HepG2 (cell line): Measurements from ENCODE around the gene GGA1. TPM values are rescaled to one million over a fixed set of nuclear protein-coding genes. Genes with fewer than 3 reads are reported as not detected.
A peak's percentile ranks its signal among the peaks of the same experiment; 100 is the strongest.

Experiments used
- CHD4 ChIP-seq: fragments of 200-600 bp; sonication (generic); IDR thresholded peaks from 2 replicates; pipeline ENCODE4 v1.7.0; 2017; ENCODE audit warnings: mild to moderate bottlenecking, low read length, borderline replicate concordance
- FOXO1 ChIP-seq: sonication (generic); formaldehyde crosslinking; IDR thresholded peaks from 2 replicates; pipeline ENCODE4 v1.4.0; 2020; ENCODE audit warnings: missing genetic modification reagents
- GTF3A ChIP-seq: sonication (generic); formaldehyde crosslinking; conservative IDR thresholded peaks from 2 replicates; pipeline ENCODE4 v1.4.0; 2020; ENCODE audit warnings: mild to moderate bottlenecking, missing genetic modification reagents
- SNAPC2 ChIP-seq: sonication (generic); formaldehyde crosslinking; IDR thresholded peaks from 2 replicates; pipeline ENCODE4 v1.8.1; 2022; ENCODE audit warnings: mild to moderate bottlenecking, missing genetic modification reagents
- ZBTB3 ChIP-seq: sonication (generic); formaldehyde crosslinking; IDR thresholded peaks from 2 replicates; pipeline ENCODE4 v1.4.0; 2020; ENCODE audit warnings: low read depth, mild to moderate bottlenecking, moderate library complexity, missing genetic modification reagents, borderline replicate concordance
- ZMYM3 ChIP-seq: sonication (generic); formaldehyde crosslinking; IDR thresholded peaks from 2 replicates; pipeline ENCODE4 v1.5.1; 2020; ENCODE audit warnings: mild to moderate bottlenecking, missing genetic modification reagents
- ZNF530 ChIP-seq: sonication (generic); formaldehyde crosslinking; IDR thresholded peaks from 2 replicates; pipeline ENCODE4 v1.5.0; 2020; ENCODE audit warnings: low read depth, mild to moderate bottlenecking, missing genetic modification reagents
- ZNF569 ChIP-seq: sonication (generic); formaldehyde crosslinking; IDR thresholded peaks from 2 replicates; pipeline ENCODE4 v1.5.0; 2020; ENCODE audit warnings: mild to moderate bottlenecking, missing genetic modification reagents, moderate library complexity, borderline replicate concordance
- ZNF781 ChIP-seq: sonication (generic); formaldehyde crosslinking; IDR thresholded peaks from 2 replicates; pipeline ENCODE4 v1.5.1; 2020; ENCODE audit warnings: borderline replicate concordance, mild to moderate bottlenecking, missing genetic modification reagents; ENCODE audit errors: not compliant biosample characterization
- ZZZ3 ChIP-seq: sonication (generic); formaldehyde crosslinking; IDR thresholded peaks from 2 replicates; pipeline ENCODE4 v1.4.0; 2020; ENCODE audit warnings: missing genetic modification reagents, mild to moderate bottlenecking, borderline replicate concordance
- polyA plus RNA-seq, 8 experiments: library from polyadenylated mRNA; depleted of rRNA in 3 of 8; stranded (reverse) in 7 of 8; unstranded in 1 of 8; fragments of >200 nt; fragmentation: Illumina TruSeq in 4 of 8; extraction: Trizol in 4 of 8; gene quantifications; 2 replicates each; pipeline versions ENCODE4 v1.2.1 to v1.2.3, GENCODE V29; 2011 to 2016; ENCODE audit warnings: low read depth in 4 of 8, missing spikeins in 1 of 8, mixed read lengths in 1 of 8; ENCODE audit not compliant: insufficient read depth in 1 of 8
- total RNA-seq, 5 experiments: library from RNA; depleted of rRNA; stranded (reverse); fragments of >200 nt; fragmentation: Illumina TruSeq; extraction: Trizol; gene quantifications; 2 replicates each; pipeline ENCODE4 v1.2.3, GENCODE V29; 2016; ENCODE audit warnings: low read depth in 1 of 5
- TF ChIP-seq, protein P1 (sequence below), 2 experiments: fragments of 450-650 bp in 1 of 2; sonication (generic) in 1 of 2; formaldehyde crosslinking in 1 of 2; IDR thresholded peaks; 2 replicates each; pipeline versions ENCODE4 v1.6.1 to v1.8.0; 2016 to 2022; ENCODE audit warnings: antibody characterized with exemption in 1 of 2, mild to moderate bottlenecking in 1 of 2, missing genetic modification reagents in 1 of 2
- TF ChIP-seq, protein P2 (sequence below): sonication (generic); formaldehyde crosslinking; IDR thresholded peaks from 2 replicates; pipeline ENCODE4 v1.5.0; 2020; ENCODE audit warnings: missing genetic modification reagents
- TF ChIP-seq, protein P3 (sequence below): sonication (generic); formaldehyde crosslinking; IDR thresholded peaks from 2 replicates; pipeline ENCODE4 v1.8.1; 2023; ENCODE audit warnings: mild to moderate bottlenecking, missing genetic modification reagents
- TF ChIP-seq, protein P4 (sequence below): sonication (generic); formaldehyde crosslinking; IDR thresholded peaks from 2 replicates; pipeline ENCODE4 v1.8.1; 2023; ENCODE audit warnings: mild to moderate bottlenecking, moderate library complexity, missing genetic modification reagents

The GGA1 gene
- total and polyA plus RNA-seq, 2 of the 13 experiments (the other 11 are each of a cell fraction or from before 2014, with no cell fraction given): 29.1 to 87.2 TPM

DNA sequence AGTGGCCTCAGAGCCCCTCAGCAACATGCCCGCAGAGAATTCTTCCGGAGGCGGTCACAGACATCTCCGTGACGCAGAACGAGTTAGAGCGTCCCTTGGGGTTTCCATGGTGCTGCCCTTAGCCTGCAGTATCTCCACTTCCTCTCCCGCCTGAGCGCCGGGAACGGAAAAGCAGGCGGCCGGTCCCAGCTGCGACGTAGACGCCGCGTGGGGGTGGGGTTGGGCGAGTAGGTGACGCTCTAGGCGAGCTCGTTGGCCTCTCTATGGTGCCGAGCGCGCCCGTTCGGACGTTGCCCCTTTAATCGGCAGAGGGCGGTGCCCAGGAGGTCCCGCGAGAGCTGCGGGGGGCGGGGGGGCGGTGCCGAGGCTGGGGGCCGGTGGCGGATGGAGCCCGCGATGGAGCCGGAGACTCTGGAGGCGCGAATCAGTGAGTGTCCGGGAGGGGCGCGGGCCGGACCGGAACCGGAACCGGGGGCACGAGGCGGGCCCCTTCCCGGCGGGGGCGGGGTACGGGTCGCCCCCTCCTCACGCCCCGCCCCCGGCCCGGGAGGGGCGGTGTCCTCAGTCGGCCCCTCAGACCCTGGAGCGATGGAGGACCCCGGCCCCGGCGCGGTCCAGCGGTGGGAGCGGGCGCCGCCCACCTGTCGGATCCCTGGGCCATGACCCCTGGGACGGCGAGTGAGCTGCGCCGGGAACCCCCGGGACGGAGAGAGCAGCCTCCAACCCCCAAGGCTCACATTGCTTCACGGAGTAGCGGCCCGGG is at the start of gene GGA1 (continued):
- TF ChIP-seq, protein P1, sequence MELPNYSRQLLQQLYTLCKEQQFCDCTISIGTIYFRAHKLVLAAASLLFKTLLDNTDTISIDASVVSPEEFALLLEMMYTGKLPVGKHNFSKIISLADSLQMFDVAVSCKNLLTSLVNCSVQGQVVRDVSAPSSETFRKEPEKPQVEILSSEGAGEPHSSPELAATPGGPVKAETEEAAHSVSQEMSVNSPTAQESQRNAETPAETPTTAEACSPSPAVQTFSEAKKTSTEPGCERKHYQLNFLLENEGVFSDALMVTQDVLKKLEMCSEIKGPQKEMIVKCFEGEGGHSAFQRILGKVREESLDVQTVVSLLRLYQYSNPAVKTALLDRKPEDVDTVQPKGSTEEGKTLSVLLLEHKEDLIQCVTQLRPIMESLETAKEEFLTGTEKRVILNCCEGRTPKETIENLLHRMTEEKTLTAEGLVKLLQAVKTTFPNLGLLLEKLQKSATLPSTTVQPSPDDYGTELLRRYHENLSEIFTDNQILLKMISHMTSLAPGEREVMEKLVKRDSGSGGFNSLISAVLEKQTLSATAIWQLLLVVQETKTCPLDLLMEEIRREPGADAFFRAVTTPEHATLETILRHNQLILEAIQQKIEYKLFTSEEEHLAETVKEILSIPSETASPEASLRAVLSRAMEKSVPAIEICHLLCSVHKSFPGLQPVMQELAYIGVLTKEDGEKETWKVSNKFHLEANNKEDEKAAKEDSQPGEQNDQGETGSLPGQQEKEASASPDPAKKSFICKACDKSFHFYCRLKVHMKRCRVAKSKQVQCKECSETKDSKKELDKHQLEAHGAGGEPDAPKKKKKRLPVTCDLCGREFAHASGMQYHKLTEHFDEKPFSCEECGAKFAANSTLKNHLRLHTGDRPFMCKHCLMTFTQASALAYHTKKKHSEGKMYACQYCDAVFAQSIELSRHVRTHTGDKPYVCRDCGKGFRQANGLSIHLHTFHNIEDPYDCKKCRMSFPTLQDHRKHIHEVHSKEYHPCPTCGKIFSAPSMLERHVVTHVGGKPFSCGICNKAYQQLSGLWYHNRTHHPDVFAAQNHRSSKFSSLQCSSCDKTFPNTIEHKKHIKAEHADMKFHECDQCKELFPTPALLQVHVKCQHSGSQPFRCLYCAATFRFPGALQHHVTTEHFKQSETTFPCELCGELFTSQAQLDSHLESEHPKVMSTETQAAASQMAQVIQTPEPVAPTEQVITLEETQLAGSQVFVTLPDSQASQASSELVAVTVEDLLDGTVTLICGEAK (IDR thresholded peaks at IDR 0.05): peak; percentile 80
- TF ChIP-seq, protein P1 (CRISPR knock-in tag; IDR thresholded peaks at IDR 0.05): peak; percentile 57; the same call in 1 of the 2 replicates
- TF ChIP-seq ZMYM3 (CRISPR knock-in tag) (peak; percentile 78; the same call in 1 of the 2 replicates), ZZZ3 (CRISPR knock-in tag) (0 out of 2 replicates have a peak, but pooled peaks have one; percentile 45), FOXO1 (CRISPR knock-in tag) (0 out of 2 replicates have a peak, but pooled peaks have one; percentile 10), ZNF569 (no peak), CHD4 (peak; percentile 51; the same call in 1 of the 2 replicates), ZNF530 (CRISPR knock-in tag) (no peak), ZBTB3 (CRISPR knock-in tag) (peak; percentile 61; the same call in 1 of the 2 replicates), SNAPC2 (CRISPR knock-in tag) (peak; percentile 29; the same call in 1 of the 2 replicates), ZNF781 (CRISPR knock-in tag) (no peak), GTF3A (CRISPR knock-in tag) (peak; percentile 71; the same call in 1 of the 2 replicates)
- TF ChIP-seq, protein P2, sequence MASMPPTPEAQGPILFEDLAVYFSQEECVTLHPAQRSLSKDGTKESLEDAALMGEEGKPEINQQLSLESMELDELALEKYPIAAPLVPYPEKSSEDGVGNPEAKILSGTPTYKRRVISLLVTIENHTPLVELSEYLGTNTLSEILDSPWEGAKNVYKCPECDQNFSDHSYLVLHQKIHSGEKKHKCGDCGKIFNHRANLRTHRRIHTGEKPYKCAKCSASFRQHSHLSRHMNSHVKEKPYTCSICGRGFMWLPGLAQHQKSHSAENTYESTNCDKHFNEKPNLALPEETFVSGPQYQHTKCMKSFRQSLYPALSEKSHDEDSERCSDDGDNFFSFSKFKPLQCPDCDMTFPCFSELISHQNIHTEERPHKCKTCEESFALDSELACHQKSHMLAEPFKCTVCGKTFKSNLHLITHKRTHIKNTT (CRISPR knock-in tag): no peak
- TF ChIP-seq, protein P3, sequence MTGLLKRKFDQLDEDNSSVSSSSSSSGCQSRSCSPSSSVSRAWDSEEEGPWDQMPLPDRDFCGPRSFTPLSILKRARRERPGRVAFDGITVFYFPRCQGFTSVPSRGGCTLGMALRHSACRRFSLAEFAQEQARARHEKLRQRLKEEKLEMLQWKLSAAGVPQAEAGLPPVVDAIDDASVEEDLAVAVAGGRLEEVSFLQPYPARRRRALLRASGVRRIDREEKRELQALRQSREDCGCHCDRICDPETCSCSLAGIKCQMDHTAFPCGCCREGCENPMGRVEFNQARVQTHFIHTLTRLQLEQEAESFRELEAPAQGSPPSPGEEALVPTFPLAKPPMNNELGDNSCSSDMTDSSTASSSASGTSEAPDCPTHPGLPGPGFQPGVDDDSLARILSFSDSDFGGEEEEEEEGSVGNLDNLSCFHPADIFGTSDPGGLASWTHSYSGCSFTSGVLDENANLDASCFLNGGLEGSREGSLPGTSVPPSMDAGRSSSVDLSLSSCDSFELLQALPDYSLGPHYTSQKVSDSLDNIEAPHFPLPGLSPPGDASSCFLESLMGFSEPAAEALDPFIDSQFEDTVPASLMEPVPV: peak; percentile 61; the same call in 1 of the 2 replicates
- TF ChIP-seq, protein P4, sequence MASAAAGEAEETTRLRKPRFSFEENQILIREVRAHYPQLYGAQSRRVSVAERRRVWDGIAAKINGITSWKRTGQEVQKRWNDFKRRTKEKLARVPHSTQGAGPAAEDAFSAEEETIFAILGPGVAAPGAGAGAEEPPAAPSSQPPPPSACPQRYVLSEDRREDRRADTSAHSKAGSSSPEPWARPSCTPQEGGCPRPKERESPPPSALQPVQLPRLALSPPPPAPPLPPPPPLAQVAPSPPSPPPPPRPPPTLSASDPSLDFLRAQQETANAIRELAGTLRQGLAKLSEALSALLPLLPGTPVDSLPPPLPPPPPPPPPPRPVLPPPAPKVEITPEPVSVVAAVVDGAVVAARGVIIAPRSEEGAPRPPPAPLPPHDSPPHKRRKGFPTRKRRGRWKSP (CRISPR knock-in tag): peak; percentile 22; the same call in 1 of the 2 replicates
